NOMO-1 (cell line): ENCODE results near the gene SUPT20HL2.
"Not testable (repeated sequence)": the region's sequence is repeated elsewhere in the genome, so short reads cannot be mapped to it uniquely, and the experiment has no call there.

Experiments
- DNase-seq, 2 experiments: peaks; one replicate each; lab custom pipeline; 2025; ENCODE audit not compliant: unreplicated experiment in 2 of 2; lab: John Stamatoyannopoulos, UW

Gene SUPT20HL2

GRCh38 chrX:24310916-24311315 is 3.0 kb downstream of the SUPT20HL2 start:
- not testable (repeated sequence) for DNase-seq

GRCh38 chrX:24309580-24310374 is 4.1 kb downstream of the SUPT20HL2 start:
- DNase-seq, result not testable (repeated sequence)

GRCh38 chrX:24308803-24309202 is 5.1 kb downstream of the SUPT20HL2 start:
- DNase-seq, result not testable (repeated sequence)

GRCh38 chrX:24306440-24306839 is 7.4 kb downstream of the SUPT20HL2 start:
- peak; percentile 33 to 62 for DNase-seq

GRCh38 chrX:24305905-24306304 is 8.0 kb downstream of the SUPT20HL2 start:
- DNase-seq, result no peak

GRCh38 chrX:24301806-24302205 is 12.1 kb downstream of the SUPT20HL2 start:
- DNase-seq, result no peak

GRCh38 chrX:24301060-24301459 is 12.8 kb downstream of the SUPT20HL2 start:
- no peak for DNase-seq

- DNase-seq, result no peak
Observed at GRCh38 chrX:24298191-24298590, 15.7 kb downstream of the SUPT20HL2 start.

GRCh38 chrX:24294619-24295018 is 19.2 kb downstream of the SUPT20HL2 start:
- peak in 1 of 2 experiments; percentile 38 for DNase-seq

- no peak for DNase-seq
Observed at GRCh38 chrX:24293412-24293811, 20.5 kb downstream of the SUPT20HL2 start.

- no peak for DNase-seq
Observed at GRCh38 chrX:24292353-24292752, 21.5 kb downstream of the SUPT20HL2 start.

GRCh38 chrX:24285082-24285481 is 28.8 kb downstream of the SUPT20HL2 start:
- no peak for DNase-seq

GRCh38 chrX:24283127-24283794 is 30.6 kb downstream of the SUPT20HL2 start:
- no peak for DNase-seq

GRCh38 chrX:24282381-24283126 is 31.3 kb downstream of the SUPT20HL2 start:
- DNase-seq, result no peak

- no peak for DNase-seq
Observed at GRCh38 chrX:24277405-24277804, 36.5 kb downstream of the SUPT20HL2 start.

- DNase-seq, result peak; percentile 14 to 18
Observed at GRCh38 chrX:24276015-24276414, 37.9 kb downstream of the SUPT20HL2 start.

- DNase-seq, result no peak
Observed at GRCh38 chrX:24271262-24271661, 42.6 kb downstream of the SUPT20HL2 start.

- no peak for DNase-seq
Observed at GRCh38 chrX:24268786-24269185, 45.1 kb downstream of the SUPT20HL2 start.

GRCh38 chrX:24266996-24267395 is 46.9 kb downstream of the SUPT20HL2 start:
- no peak for DNase-seq

GRCh38 chrX:24264383-24264782 is 49.5 kb downstream of the SUPT20HL2 start:
- DNase-seq, result no peak

GRCh38 chrX:24262309-24262708 is 51.6 kb downstream of the SUPT20HL2 start:
- no peak for DNase-seq
